WTC11 (cell line): Measurements from ENCODE around the gene OR2F1. TPM values are rescaled to one million over a fixed set of nuclear protein-coding genes. Genes with fewer than 3 reads are reported as not detected.
A peak's percentile ranks its signal among the peaks of the same experiment; 100 is the strongest.

Experiments used
- ATAC-seq: fragments of 200-7000 bp; cut with Tn5 transposase; 2 replicates; pipeline ENCODE4 v1.10.0; 2021; ENCODE audit warnings: mild to moderate bottlenecking, moderate library complexity
- CTCF ChIA-PET: fragments of 300-600 bp; sonication (Branson Sonifier 250); formaldehyde crosslinking; loops from one replicate; lab custom pipeline; 2021; ENCODE audit warnings: antibody characterized with exemption; lab: Charles Lee
- POLR2A ChIA-PET: fragments of 350-600 bp; sonication (Branson Sonifier 250); formaldehyde crosslinking; loops from one replicate; lab custom pipeline; 2021; ENCODE audit warnings: antibody characterized with exemption; lab: Charles Lee
- DNase-seq: peaks from one replicate; pipeline ENCODE4 v3.0.0; 2021; ENCODE audit warnings: low spot score
- H3K27ac Mint-ChIP-seq: 2 replicates; pipeline ENCODE4 v1.8.0; 2021; ENCODE audit warnings: mixed read lengths
- H3K27me3 Mint-ChIP-seq: 2 replicates; pipeline ENCODE4 v1.8.0; 2021; ENCODE audit warnings: low read depth, mild to moderate bottlenecking, moderate library complexity, mixed read lengths
- H3K36me3 Mint-ChIP-seq: 2 replicates; pipeline ENCODE4 v1.8.0; 2021; ENCODE audit warnings: mixed read lengths
- H3K4me1 Mint-ChIP-seq: 2 replicates; pipeline ENCODE4 v1.8.0; 2022; ENCODE audit warnings: mixed read lengths
- H3K4me3 Mint-ChIP-seq: 2 replicates; pipeline ENCODE4 v1.8.0; 2021; ENCODE audit warnings: mild to moderate bottlenecking, moderate library complexity, mixed read lengths
- H3K9me3 Mint-ChIP-seq: 2 replicates; pipeline ENCODE4 v1.8.0; 2021; ENCODE audit warnings: mixed read lengths
- CREB1 ChIP-seq: sonication (generic); formaldehyde crosslinking; IDR thresholded peaks from 2 replicates; pipeline ENCODE4 v1.8.0; 2023; ENCODE audit warnings: mild to moderate bottlenecking, missing genetic modification reagents
- E2F1 ChIP-seq: sonication (generic); formaldehyde crosslinking; IDR thresholded peaks from 2 replicates; pipeline ENCODE4 v1.8.0; 2022; ENCODE audit warnings: mild to moderate bottlenecking, missing genetic modification reagents
- EMX1 ChIP-seq: fragments of 250-450 bp; sonication (Bioruptor Pico); IDR thresholded peaks from 2 replicates; pipeline ENCODE4 v1.8.0; 2021; ENCODE audit warnings: mild to moderate bottlenecking
- ERG ChIP-seq: fragments of 250-450 bp; sonication (Bioruptor Pico); IDR thresholded peaks from 2 replicates; pipeline ENCODE4 v1.8.0; 2021; ENCODE audit warnings: mild to moderate bottlenecking
- ESRRA ChIP-seq: sonication (generic); formaldehyde crosslinking; IDR thresholded peaks from 2 replicates; pipeline ENCODE4 v1.8.1; 2022; ENCODE audit warnings: mild to moderate bottlenecking, missing genetic modification reagents, borderline replicate concordance
- FOXJ3 ChIP-seq: sonication (generic); formaldehyde crosslinking; IDR thresholded peaks from 2 replicates; pipeline ENCODE4 v1.9.0; 2021; ENCODE audit warnings: missing genetic modification reagents, mild to moderate bottlenecking, borderline replicate concordance
- GRHL2 ChIP-seq: fragments of 250-450 bp; sonication (Bioruptor Pico); IDR thresholded peaks from 2 replicates; pipeline ENCODE4 v1.8.0; 2022; ENCODE audit warnings: mild to moderate bottlenecking, moderate library complexity; ENCODE audit not compliant: insufficient replicate concordance, severe bottlenecking
- HMGA2 ChIP-seq: fragments of 250-450 bp; sonication (Bioruptor Pico); IDR thresholded peaks from 2 replicates; pipeline ENCODE4 v1.4.0; 2021; ENCODE audit warnings: mild to moderate bottlenecking, moderate library complexity
- JAZF1 ChIP-seq: fragments of 250-450 bp; sonication (Bioruptor Pico); IDR thresholded peaks from 2 replicates; pipeline ENCODE4 v1.9.0; 2021; ENCODE audit warnings: moderate library complexity, mild to moderate bottlenecking, inconsistent platforms
- NFE2L1 ChIP-seq: sonication (generic); formaldehyde crosslinking; IDR thresholded peaks from 2 replicates; pipeline ENCODE4 v1.8.1; 2023; ENCODE audit warnings: missing genetic modification reagents
- SMAD4 ChIP-seq: sonication (generic); formaldehyde crosslinking; IDR thresholded peaks from 2 replicates; pipeline ENCODE4 v1.8.0; 2022; ENCODE audit warnings: mild to moderate bottlenecking, missing genetic modification reagents
- SOX15 ChIP-seq: fragments of 250-450 bp; sonication (Bioruptor Pico); IDR thresholded peaks from 2 replicates; pipeline ENCODE4 v1.9.0; 2021; ENCODE audit warnings: mild to moderate bottlenecking
- TEAD1 ChIP-seq: sonication (generic); formaldehyde crosslinking; IDR thresholded peaks from 2 replicates; pipeline ENCODE4 v1.8.0; 2022; ENCODE audit warnings: mild to moderate bottlenecking, missing genetic modification reagents
- ZNF121 ChIP-seq: sonication (generic); formaldehyde crosslinking; IDR thresholded peaks from 2 replicates; pipeline ENCODE4 v1.8.0; 2023; ENCODE audit warnings: missing genetic modification reagents
- ZNF263 ChIP-seq: sonication (generic); formaldehyde crosslinking; IDR thresholded peaks from 2 replicates; pipeline ENCODE4 v1.8.1; 2022; ENCODE audit warnings: low read depth, mild to moderate bottlenecking, moderate library complexity, missing genetic modification reagents
- ZNF281 ChIP-seq: sonication (generic); formaldehyde crosslinking; IDR thresholded peaks from 2 replicates; pipeline ENCODE4 v1.8.0; 2023; ENCODE audit warnings: mild to moderate bottlenecking, missing genetic modification reagents
- ZNF396 ChIP-seq: fragments of 250-450 bp; sonication (Bioruptor Pico); IDR thresholded peaks from 2 replicates; pipeline ENCODE4 v1.8.0; 2021; ENCODE audit warnings: mild to moderate bottlenecking, moderate library complexity, borderline replicate concordance
- total RNA-seq: library from RNA; stranded (reverse); gene quantifications from 3 replicates; pipeline ENCODE4 v1.2.3, GENCODE V29; 2021
- TF ChIP-seq, protein P1 (sequence below): sonication (generic); formaldehyde crosslinking; IDR thresholded peaks from 2 replicates; pipeline ENCODE4 v1.8.0; 2023; ENCODE audit warnings: missing genetic modification reagents
- TF ChIP-seq, protein P2 (sequence below): fragments of 250-450 bp; sonication (Bioruptor Pico); IDR thresholded peaks from 2 replicates; pipeline ENCODE4 v1.9.0; 2021; ENCODE audit warnings: moderate library complexity, mild to moderate bottlenecking, inconsistent platforms, borderline replicate concordance
- TF ChIP-seq, protein P3 (sequence below): fragments of 200-600 bp; IDR thresholded peaks from 2 replicates; pipeline ENCODE4 v1.8.0; 2022; ENCODE audit warnings: antibody characterized with exemption
- TF ChIP-seq, protein P4 (sequence below): sonication (generic); formaldehyde crosslinking; IDR thresholded peaks from 2 replicates; pipeline ENCODE4 v1.8.0; 2022; ENCODE audit warnings: missing genetic modification reagents

OR2F1 gene
- total RNA-seq, 1 experiment from 2014 or later: not detected

DNA sequence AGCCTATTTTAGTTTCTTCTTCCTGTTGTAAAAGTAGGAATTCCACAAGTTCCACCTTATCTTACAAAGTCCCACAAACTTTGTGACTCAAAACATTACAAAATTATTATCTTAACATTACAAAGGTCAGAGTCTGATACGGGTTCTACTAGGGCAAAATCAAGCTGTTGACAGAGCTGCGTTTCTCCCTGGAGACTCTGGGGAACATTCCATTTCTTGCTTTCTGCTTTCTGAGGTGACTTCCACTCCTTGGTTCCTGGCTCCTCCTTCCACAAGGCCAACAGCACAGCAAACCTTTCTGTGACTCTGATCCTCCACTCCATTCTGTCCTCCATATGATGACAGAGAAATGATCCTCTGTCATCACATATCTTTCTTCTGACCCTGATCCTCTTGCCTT lies 10.6 kb downstream of the OR2F1 start:
- Mint-ChIP-seq H3K27ac (peak overlapping the region; percentile 36; the same call in 1 of the 2 replicates), H3K4me1 (peaks cover 6% of the 10 kb centered on the region), H3K27me3 (no peaks in the 10 kb centered on the region), H3K4me3 (no peak overlapping the region), H3K9me3 (peaks cover 13% of the 10 kb centered on the region), H3K36me3 (no peaks in the 10 kb centered on the region)
- CTCF ChIA-PET: no interaction called here
- ATAC-seq (no peak), DNase-seq (no peak)
- POLR2A ChIA-PET: interaction anchor here (0.6 kb wide), 1 partner anchor 157 kb away, joined by 3 read pairs; no protein-coding TSS in a partner anchor
- TF ChIP-seq, protein P1, sequence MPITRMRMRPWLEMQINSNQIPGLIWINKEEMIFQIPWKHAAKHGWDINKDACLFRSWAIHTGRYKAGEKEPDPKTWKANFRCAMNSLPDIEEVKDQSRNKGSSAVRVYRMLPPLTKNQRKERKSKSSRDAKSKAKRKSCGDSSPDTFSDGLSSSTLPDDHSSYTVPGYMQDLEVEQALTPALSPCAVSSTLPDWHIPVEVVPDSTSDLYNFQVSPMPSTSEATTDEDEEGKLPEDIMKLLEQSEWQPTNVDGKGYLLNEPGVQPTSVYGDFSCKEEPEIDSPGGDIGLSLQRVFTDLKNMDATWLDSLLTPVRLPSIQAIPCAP (CRISPR knock-in tag): no peak
- TF ChIP-seq ZNF396 (no peak), HMGA2 (no peak), ESRRA (CRISPR knock-in tag) (no peak), ERG (no peak), SMAD4 (no peak), FOXJ3 (CRISPR knock-in tag) (no peak), EMX1 (CRISPR knock-in tag) (no peak), TEAD1 (no peak)
- TF ChIP-seq, protein P2, sequence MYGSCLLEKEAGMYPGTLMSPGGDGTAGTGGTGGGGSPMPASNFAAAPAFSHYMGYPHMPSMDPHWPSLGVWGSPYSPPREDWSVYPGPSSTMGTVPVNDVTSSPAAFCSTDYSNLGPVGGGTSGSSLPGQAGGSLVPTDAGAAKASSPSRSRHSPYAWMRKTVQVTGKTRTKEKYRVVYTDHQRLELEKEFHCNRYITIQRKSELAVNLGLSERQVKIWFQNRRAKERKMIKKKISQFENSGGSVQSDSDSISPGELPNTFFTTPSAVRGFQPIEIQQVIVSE: no peak
- TF ChIP-seq, all 79 proteins: peak for 0

GRCh38 chr7:143967398-143967797 lies 12.8 kb downstream of the OR2F1 start:
- ChIA-PET POLR2A (no interaction called here), CTCF (no interaction called here)
- ATAC-seq (no peak), DNase-seq (no peak)
- no peaks in the 10 kb centered on the region for H3K36me3 Mint-ChIP-seq
- H3K27ac Mint-ChIP-seq: no peak overlapping the region
- TF ChIP-seq, protein P3, sequence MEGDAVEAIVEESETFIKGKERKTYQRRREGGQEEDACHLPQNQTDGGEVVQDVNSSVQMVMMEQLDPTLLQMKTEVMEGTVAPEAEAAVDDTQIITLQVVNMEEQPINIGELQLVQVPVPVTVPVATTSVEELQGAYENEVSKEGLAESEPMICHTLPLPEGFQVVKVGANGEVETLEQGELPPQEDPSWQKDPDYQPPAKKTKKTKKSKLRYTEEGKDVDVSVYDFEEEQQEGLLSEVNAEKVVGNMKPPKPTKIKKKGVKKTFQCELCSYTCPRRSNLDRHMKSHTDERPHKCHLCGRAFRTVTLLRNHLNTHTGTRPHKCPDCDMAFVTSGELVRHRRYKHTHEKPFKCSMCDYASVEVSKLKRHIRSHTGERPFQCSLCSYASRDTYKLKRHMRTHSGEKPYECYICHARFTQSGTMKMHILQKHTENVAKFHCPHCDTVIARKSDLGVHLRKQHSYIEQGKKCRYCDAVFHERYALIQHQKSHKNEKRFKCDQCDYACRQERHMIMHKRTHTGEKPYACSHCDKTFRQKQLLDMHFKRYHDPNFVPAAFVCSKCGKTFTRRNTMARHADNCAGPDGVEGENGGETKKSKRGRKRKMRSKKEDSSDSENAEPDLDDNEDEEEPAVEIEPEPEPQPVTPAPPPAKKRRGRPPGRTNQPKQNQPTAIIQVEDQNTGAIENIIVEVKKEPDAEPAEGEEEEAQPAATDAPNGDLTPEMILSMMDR: no peak
- no peak for TF ChIP-seq ZNF263 (CRISPR knock-in tag)
- TF ChIP-seq, protein P4, sequence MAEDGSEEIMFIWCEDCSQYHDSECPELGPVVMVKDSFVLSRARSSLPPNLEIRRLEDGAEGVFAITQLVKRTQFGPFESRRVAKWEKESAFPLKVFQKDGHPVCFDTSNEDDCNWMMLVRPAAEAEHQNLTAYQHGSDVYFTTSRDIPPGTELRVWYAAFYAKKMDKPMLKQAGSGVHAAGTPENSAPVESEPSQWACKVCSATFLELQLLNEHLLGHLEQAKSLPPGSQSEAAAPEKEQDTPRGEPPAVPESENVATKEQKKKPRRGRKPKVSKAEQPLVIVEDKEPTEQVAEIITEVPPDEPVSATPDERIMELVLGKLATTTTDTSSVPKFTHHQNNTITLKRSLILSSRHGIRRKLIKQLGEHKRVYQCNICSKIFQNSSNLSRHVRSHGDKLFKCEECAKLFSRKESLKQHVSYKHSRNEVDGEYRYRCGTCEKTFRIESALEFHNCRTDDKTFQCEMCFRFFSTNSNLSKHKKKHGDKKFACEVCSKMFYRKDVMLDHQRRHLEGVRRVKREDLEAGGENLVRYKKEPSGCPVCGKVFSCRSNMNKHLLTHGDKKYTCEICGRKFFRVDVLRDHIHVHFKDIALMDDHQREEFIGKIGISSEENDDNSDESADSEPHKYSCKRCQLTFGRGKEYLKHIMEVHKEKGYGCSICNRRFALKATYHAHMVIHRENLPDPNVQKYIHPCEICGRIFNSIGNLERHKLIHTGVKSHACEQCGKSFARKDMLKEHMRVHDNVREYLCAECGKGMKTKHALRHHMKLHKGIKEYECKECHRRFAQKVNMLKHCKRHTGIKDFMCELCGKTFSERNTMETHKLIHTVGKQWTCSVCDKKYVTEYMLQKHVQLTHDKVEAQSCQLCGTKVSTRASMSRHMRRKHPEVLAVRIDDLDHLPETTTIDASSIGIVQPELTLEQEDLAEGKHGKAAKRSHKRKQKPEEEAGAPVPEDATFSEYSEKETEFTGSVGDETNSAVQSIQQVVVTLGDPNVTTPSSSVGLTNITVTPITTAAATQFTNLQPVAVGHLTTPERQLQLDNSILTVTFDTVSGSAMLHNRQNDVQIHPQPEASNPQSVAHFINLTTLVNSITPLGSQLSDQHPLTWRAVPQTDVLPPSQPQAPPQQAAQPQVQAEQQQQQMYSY (CRISPR knock-in tag): no peak
- TF ChIP-seq ZNF121 (CRISPR knock-in tag): no peak
- H3K4me1 Mint-ChIP-seq: peaks cover 6% of the 10 kb centered on the region
- H3K27me3 Mint-ChIP-seq: no peaks in the 10 kb centered on the region
- no peak overlapping the region for H3K4me3 Mint-ChIP-seq
- peaks cover 20% of the 10 kb centered on the region for H3K9me3 Mint-ChIP-seq

DNA sequence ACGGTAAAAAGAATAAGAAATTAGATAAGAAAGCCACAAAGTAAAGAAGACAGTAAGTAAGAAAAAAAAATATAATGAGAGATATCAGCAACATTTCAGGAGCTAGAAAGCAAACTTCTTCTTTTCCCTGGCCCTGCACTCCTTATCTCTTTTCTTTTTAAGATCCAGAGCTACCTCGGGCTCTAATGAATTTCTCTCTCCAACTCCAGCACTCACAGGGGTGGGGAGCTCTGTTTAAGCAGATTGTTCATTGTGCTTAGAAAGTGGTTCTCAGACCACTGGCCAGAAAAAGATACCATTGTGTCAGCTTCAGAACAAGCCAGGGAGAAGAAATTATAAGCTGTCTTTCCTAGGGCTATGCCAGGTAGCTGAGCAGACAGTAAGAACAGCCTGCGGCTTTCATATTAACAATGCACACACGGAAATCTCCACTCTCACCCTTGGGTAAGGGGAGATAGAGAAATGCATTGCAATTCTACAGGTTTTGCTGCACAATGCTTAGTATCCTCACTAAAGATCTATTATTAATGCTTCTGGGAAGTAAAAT lies 19.3 kb downstream of the OR2F1 start:
- ATAC-seq (no peak), DNase-seq (no peak)
- Mint-ChIP-seq H3K36me3 (no peaks in the 10 kb centered on the region), H3K27ac (no peak overlapping the region), H3K4me1 (no peaks in the 10 kb centered on the region), H3K9me3 (peaks cover 17% of the 10 kb centered on the region; the same call in 1 of the 2 replicates), H3K4me3 (no peak overlapping the region), H3K27me3 (no peaks in the 10 kb centered on the region)
- ChIA-PET CTCF (interaction anchor here (0.8 to 1.2 kb wide), 2 partner anchors 90 to 154 kb away, joined by 3 read pairs; no protein-coding TSS in a partner anchor), POLR2A (no interaction called here)
- TF ChIP-seq NFE2L1 (CRISPR knock-in tag) (no peak), SOX15 (CRISPR knock-in tag) (no peak), JAZF1 (no peak), ZNF281 (CRISPR knock-in tag) (no peak), E2F1 (CRISPR knock-in tag) (no peak), CREB1 (no peak), GRHL2 (CRISPR knock-in tag) (no peak), HMGA2 (no peak)
